Stomach (tissue), 9 donors: ENCODE data around the gene FUT2. TPM values are rescaled to one million over a fixed set of nuclear protein-coding genes. Genes with fewer than 3 reads are reported as not detected.
A peak's percentile ranks its signal among the peaks of the same experiment; 100 is the strongest.
"Not testable (repeated sequence)": the region's sequence is repeated elsewhere in the genome, so short reads cannot be mapped to it uniquely, and the experiment has no call there.

Experiments used
- DNase-seq, 2 donors: peaks; one replicate each; pipeline versions ENCODE4 v3.0.0 to v3.0.0-alpha.2; 2013 to 2019
- H3K27ac ChIP-seq, 5 donors: fragments of 200-600 bp in 4 of 5; sonication (generic) in 4 of 5; one replicate each; pipeline ENCODE4 v1.5.1; 2013 to 2019; ENCODE audit warnings: mild to moderate bottlenecking in 1 of 5, moderate library complexity in 1 of 5
- H3K27me3 ChIP-seq, 3 donors: fragments of 200-600 bp; sonication (generic); one replicate each; pipeline ENCODE4 v1.5.1; 2017 to 2019; ENCODE audit warnings: mixed run types in 1 of 3
- H3K36me3 ChIP-seq, 4 donors: fragments of 200-600 bp; sonication (generic); 1 replicate in 3 of 4; 2 replicates in 1 of 4; pipeline ENCODE4 v1.5.1; 2016 to 2019
- H3K4me1 ChIP-seq, 4 donors: fragments of 200-600 bp; sonication (generic); one replicate each; pipeline ENCODE4 v1.5.1; 2016 to 2019
- H3K4me3 ChIP-seq, 4 donors: fragments of 200-600 bp; sonication (generic) in 3 of 4; one replicate each; pipeline ENCODE4 v1.5.1; 2016 to 2019; ENCODE audit warnings: mild to moderate bottlenecking in 1 of 4
- H3K9me3 ChIP-seq, 4 donors: fragments of 200-600 bp; sonication (generic); one replicate each; pipeline ENCODE4 v1.5.1; 2016 to 2019
- CTCF ChIP-seq, 7 experiments: fragments of 450-650 bp in 4 of 7; fragments of 200-600 bp in 3 of 7; sonication (generic) in 3 of 7; IDR thresholded peaks; one replicate each; pipeline ENCODE4 v1.5.1; 2016 to 2019; ENCODE audit warnings: antibody characterized with exemption in 7 of 7, control low read depth in 2 of 7, mild to moderate bottlenecking in 1 of 7
- EP300 ChIP-seq: sonication (generic); formaldehyde crosslinking; IDR thresholded peaks from one replicate; pipeline ENCODE4 v1.6.1; 2017; ENCODE audit warnings: antibody characterized with exemption
- POLR2A ChIP-seq, 4 donors: fragments of 450-650 bp; IDR thresholded peaks; one replicate each; pipeline ENCODE4 v1.6.1; 2016; ENCODE audit warnings: antibody characterized with exemption in 4 of 4, control low read depth in 2 of 4, mild to moderate bottlenecking in 1 of 4, moderate library complexity in 1 of 4
- POLR2AphosphoS5 ChIP-seq, 3 donors: sonication (generic); formaldehyde crosslinking; IDR thresholded peaks; one replicate each; pipeline ENCODE4 v1.6.1; 2016; ENCODE audit warnings: antibody characterized with exemption in 3 of 3
- WGBS, 5 donors: extraction: QIAGEN DNeasy Blood & Tissue Kit in 3 of 5; methylation state at CpG; one replicate each; pipeline versions ENCODE4 v1.1.5 to v1.1.7; 2013 to 2018; 5-methylcytosine and 5-hydroxymethylcytosine counted together
- intact Hi-C: fragments of 100-400 bp; cut with DNase I; formaldehyde crosslinking; loops from one replicate; pipeline ENCODE4 v1.15.1; 2023; ENCODE audit warnings: low total_unique reads
- polyA plus RNA-seq, 3 donors: library from polyadenylated mRNA; stranded (reverse); fragments of 200-250 nt; gene quantifications; one replicate each; pipeline ENCODE4 v1.2.3, GENCODE V29; 2013
- total RNA-seq, 5 donors: library from RNA; depleted of rRNA; stranded (reverse); fragments of >200 nt; gene quantifications; one replicate each; pipeline versions ENCODE4 v1.1.0 to v1.2.3, GENCODE V29; 2014 to 2016
- donor health status: healthy with polysubstance abuse.
- donor health status: Bipolar disorder and iron deficiency.
- donor health status: healthy.

Gene FUT2
- total and polyA plus RNA-seq, 8 donors = 22.7 to 76.8 (median 31.1) TPM

GRCh38 chr19:48716562-48717291 lies 21.0 kb downstream of the FUT2 start:
- TF ChIP-seq EP300 = no peak
- TF ChIP-seq CTCF (IDR thresholded peaks at IDR 0.05) = no peak
- TF ChIP-seq POLR2AphosphoS5 (IDR thresholded peaks at IDR 0.05) = no peak
- TF ChIP-seq POLR2A (IDR thresholded peaks at IDR 0.05) = no peak
- H3K9me3 ChIP-seq = no peaks in the 10 kb centered on the region
- intact Hi-C loops = no loop called here
- peak in 1 of 2 donors; percentile 91 for DNase-seq
- H3K4me3 ChIP-seq = peak overlapping the region; percentile 32 to 39 (median 33)
- WGBS, 5 donors = 3 to 24% (median 13%) methylated on average over 16 to 24 of the region's 24 CpGs
- no peaks in the 10 kb centered on the region for H3K27me3 ChIP-seq
- H3K27ac ChIP-seq = peak overlapping the region; percentile 20 to 87 (median 83)
- peaks cover 44 to 82% (median 60%) of the 10 kb centered on the region in 4 donors for H3K4me1 ChIP-seq
- no peaks in the 10 kb centered on the region for H3K36me3 ChIP-seq

GRCh38 chr19:48718106-48718505 lies 22.3 kb downstream of the FUT2 start:
- intact Hi-C loops, H3K27ac ChIP-seq, H3K9me3 ChIP-seq, H3K27me3 ChIP-seq, H3K36me3 ChIP-seq, H3K4me3 ChIP-seq, DNase-seq: not testable (repeated sequence)
- H3K4me1 ChIP-seq = peaks cover 40 to 78% (median 54%) of the 10 kb centered on the region in 4 donors
- WGBS, 5 donors = 90 to 94% (median 93%) methylated on average over 12 to 13 of the region's 13 CpGs

GRCh38 chr19:48718711-48719231 lies 23.0 kb downstream of the FUT2 start:
- Histone ChIP-seq H3K27me3 (no peaks in the 10 kb centered on the region), H3K9me3 (no peaks in the 10 kb centered on the region), H3K27ac (peak overlapping the region in 3 of 5 donors; percentile 15 to 91 (median 38)), H3K36me3 (no peaks in the 10 kb centered on the region), H3K4me3 (peak overlapping the region in 1 of 4 donors; percentile 56), H3K4me1 (peaks cover 34 to 71% (median 47%) of the 10 kb centered on the region in 4 donors)
- WGBS, 5 donors = 46 to 67% (median 60%) methylated on average over 15 of the region's 15 CpGs
- intact Hi-C loops = no loop called here
- no peak for TF ChIP-seq POLR2A (IDR thresholded peaks at IDR 0.05)
- TF ChIP-seq CTCF (IDR thresholded peaks at IDR 0.05) = no peak
- TF ChIP-seq POLR2AphosphoS5 (IDR thresholded peaks at IDR 0.05) = no peak
- TF ChIP-seq EP300 = no peak
- peak in 1 of 2 donors; percentile 67 for DNase-seq

GRCh38 chr19:48719263-48720171 lies 23.7 kb downstream of the FUT2 start, which contains the start of gene MAMSTR:
Gene MAMSTR, minus strand, starts transcription at chr19:48719725. Its CDS starts 694 bp downstream, at chr19:48719031.
- Histone ChIP-seq H3K9me3 (no peaks in the 10 kb centered on the region), H3K36me3 (peaks cover 0 to 4% (median 0%) of the 10 kb centered on the region in 4 donors), H3K27me3 (no peaks in the 10 kb centered on the region), H3K4me3 (peak within 1 kb of the TSS; percentile 48 to 60 (median 54)), H3K4me1 (peaks cover 33 to 74% (median 46%) of the 10 kb centered on the region in 4 donors), H3K27ac (peak within 1 kb of the TSS in 4 of 5 donors; percentile 84 to 93 (median 90))
- WGBS, 5 donors = 37 to 68% (median 60%) methylated on average over 23 to 33 of the region's 33 CpGs
- intact Hi-C loops = no loop called here
- TF ChIP-seq EP300 = no peak
- TF ChIP-seq POLR2A (IDR thresholded peaks at IDR 0.05) = no peak
- no peak for TF ChIP-seq POLR2AphosphoS5 (IDR thresholded peaks at IDR 0.05)
- no peak for TF ChIP-seq CTCF (IDR thresholded peaks at IDR 0.05)
- DNase-seq = peak in 1 of 2 donors; percentile 77
